ENCODE data around the gene BTAF1. TPM values are rescaled to one million over a fixed set of nuclear protein-coding genes. Genes with fewer than 3 reads are reported as not detected.
A peak's percentile ranks its signal among the peaks of the same experiment; 100 is the strongest.

Gene BTAF1
- total RNA-seq, 1 donor from 2014 or later: 41.7 TPM

- Mint-ChIP-seq H3K9me3 (peaks cover 6% of the 10 kb centered on the region), H3K36me3 (ENCODE audit: low read depth) (peaks cover 11% of the 10 kb centered on the region), H3K27ac (ENCODE audit: unreplicated experiment) (peak overlapping the region; percentile 90), H3K27me3 (ENCODE audit: low read depth) (no peaks in the 10 kb centered on the region), H3K4me3 (peak overlapping the region; percentile 36), H3K4me1 (peaks cover 64% of the 10 kb centered on the region)
- no peak for DNase-seq (ENCODE audit: low read depth, low spot score)
- TF ChIP-seq CTCF (conservative IDR thresholded peaks at IDR 0.05): no peak
Measured at GRCh38 chr10:91897421-91897820, 26.1 kb upstream of the BTAF1 start.

- no peak for TF ChIP-seq CTCF (conservative IDR thresholded peaks at IDR 0.05)
- Mint-ChIP-seq H3K27ac (ENCODE audit: unreplicated experiment) (peak overlapping the region; percentile 64), H3K27me3 (ENCODE audit: low read depth) (no peaks in the 10 kb centered on the region), H3K4me1 (peaks cover 74% of the 10 kb centered on the region), H3K9me3 (peaks cover 8% of the 10 kb centered on the region), H3K4me3 (peak overlapping the region; percentile 68), H3K36me3 (ENCODE audit: low read depth) (peaks cover 35% of the 10 kb centered on the region)
- DNase-seq (ENCODE audit: low read depth, low spot score): no peak
Measured at GRCh38 chr10:91901784-91902677, 21.5 kb upstream of the BTAF1 start.

- Mint-ChIP-seq H3K36me3 (ENCODE audit: low read depth) (peaks cover 34% of the 10 kb centered on the region), H3K27me3 (ENCODE audit: low read depth) (no peaks in the 10 kb centered on the region), H3K9me3 (peaks cover 4% of the 10 kb centered on the region), H3K27ac (ENCODE audit: unreplicated experiment) (no peak overlapping the region), H3K4me3 (peak overlapping the region; percentile 96), H3K4me1 (peaks cover 49% of the 10 kb centered on the region)
- DNase-seq (ENCODE audit: low read depth, low spot score): no peak
- TF ChIP-seq CTCF (conservative IDR thresholded peaks at IDR 0.05): no peak
Measured at GRCh38 chr10:91907033-91907594, 16.5 kb upstream of the BTAF1 start.

- no peaks in the 10 kb centered on the region for H3K27me3 Mint-ChIP-seq (ENCODE audit: low read depth)
- peak overlapping the region; percentile 47 for H3K27ac Mint-ChIP-seq (ENCODE audit: unreplicated experiment)
- H3K4me1 Mint-ChIP-seq: peaks cover 44% of the 10 kb centered on the region
- H3K4me3 Mint-ChIP-seq: peak overlapping the region; percentile 96
- peaks cover 30% of the 10 kb centered on the region for H3K36me3 Mint-ChIP-seq (ENCODE audit: low read depth)
- H3K9me3 Mint-ChIP-seq: peaks cover 4% of the 10 kb centered on the region
- DNase-seq (ENCODE audit: low read depth, low spot score): no peak
- TF ChIP-seq CTCF (conservative IDR thresholded peaks at IDR 0.05): no peak
Measured at GRCh38 chr10:91907914-91908336, 15.6 kb upstream of the BTAF1 start.

- peaks cover 30% of the 10 kb centered on the region for H3K36me3 Mint-ChIP-seq (ENCODE audit: low read depth)
- H3K27me3 Mint-ChIP-seq (ENCODE audit: low read depth): no peaks in the 10 kb centered on the region
- TF ChIP-seq CTCF (conservative IDR thresholded peaks at IDR 0.05): peak; percentile 61
- H3K4me3 Mint-ChIP-seq: peak overlapping the region; percentile 99
- DNase-seq (ENCODE audit: low read depth, low spot score): no peak
- H3K9me3 Mint-ChIP-seq: peaks cover 4% of the 10 kb centered on the region
- H3K4me1 Mint-ChIP-seq: peaks cover 46% of the 10 kb centered on the region
- H3K27ac Mint-ChIP-seq (ENCODE audit: unreplicated experiment): peak overlapping the region; percentile 91
Measured at GRCh38 chr10:91908337-91909116, 15.0 kb upstream of the BTAF1 start.

Measured in neural crest cell (in vitro differentiated cells).